ENCODE measurements around the gene TBC1D3E.
"Not testable (repeated sequence)": the region's sequence is repeated elsewhere in the genome, so short reads cannot be mapped to it uniquely, and the experiment has no call there.

DNA sequence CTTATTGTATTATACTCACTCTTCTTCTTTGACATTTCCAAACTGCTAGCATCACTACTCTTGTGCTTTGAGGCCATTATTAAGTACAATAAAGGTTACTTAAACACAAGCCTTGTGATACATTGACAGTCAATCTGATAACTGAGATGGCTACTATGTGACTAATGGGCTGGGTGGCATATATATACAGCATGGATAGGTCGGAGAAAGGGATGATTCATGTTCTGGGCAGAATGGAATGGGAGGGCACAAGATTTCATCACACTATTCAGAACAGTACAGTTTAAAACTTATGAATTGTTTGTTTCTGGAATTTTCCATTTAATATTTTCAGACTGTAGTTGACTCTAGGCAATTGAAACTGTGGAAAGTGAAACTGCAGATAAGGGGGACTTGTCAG lies 40.4 kb upstream of the TBC1D3E start:
- TF ChIP-seq, protein P1, sequence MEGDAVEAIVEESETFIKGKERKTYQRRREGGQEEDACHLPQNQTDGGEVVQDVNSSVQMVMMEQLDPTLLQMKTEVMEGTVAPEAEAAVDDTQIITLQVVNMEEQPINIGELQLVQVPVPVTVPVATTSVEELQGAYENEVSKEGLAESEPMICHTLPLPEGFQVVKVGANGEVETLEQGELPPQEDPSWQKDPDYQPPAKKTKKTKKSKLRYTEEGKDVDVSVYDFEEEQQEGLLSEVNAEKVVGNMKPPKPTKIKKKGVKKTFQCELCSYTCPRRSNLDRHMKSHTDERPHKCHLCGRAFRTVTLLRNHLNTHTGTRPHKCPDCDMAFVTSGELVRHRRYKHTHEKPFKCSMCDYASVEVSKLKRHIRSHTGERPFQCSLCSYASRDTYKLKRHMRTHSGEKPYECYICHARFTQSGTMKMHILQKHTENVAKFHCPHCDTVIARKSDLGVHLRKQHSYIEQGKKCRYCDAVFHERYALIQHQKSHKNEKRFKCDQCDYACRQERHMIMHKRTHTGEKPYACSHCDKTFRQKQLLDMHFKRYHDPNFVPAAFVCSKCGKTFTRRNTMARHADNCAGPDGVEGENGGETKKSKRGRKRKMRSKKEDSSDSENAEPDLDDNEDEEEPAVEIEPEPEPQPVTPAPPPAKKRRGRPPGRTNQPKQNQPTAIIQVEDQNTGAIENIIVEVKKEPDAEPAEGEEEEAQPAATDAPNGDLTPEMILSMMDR (IDR thresholded peaks at IDR 0.05; ENCODE audit: low read depth, low read length) = not testable (repeated sequence)
- TF ChIP-seq EZH2phosphoT487 (IDR thresholded peaks at IDR 0.05; ENCODE audit: low read depth) = not testable (repeated sequence)
